GM18858 (cell line): Measurements from ENCODE around the gene PTPRN2.
"Not testable (repeated sequence)": the region's sequence is repeated elsewhere in the genome, so short reads cannot be mapped to it uniquely, and the experiment has no call there.

Experiments used
- ATAC-seq: cut with Tn5 transposase; IDR thresholded peaks from one replicate; pipeline ENCODE4 v1.9.1; 2021; ENCODE audit not compliant: unreplicated experiment

PTPRN2 gene

DNA sequence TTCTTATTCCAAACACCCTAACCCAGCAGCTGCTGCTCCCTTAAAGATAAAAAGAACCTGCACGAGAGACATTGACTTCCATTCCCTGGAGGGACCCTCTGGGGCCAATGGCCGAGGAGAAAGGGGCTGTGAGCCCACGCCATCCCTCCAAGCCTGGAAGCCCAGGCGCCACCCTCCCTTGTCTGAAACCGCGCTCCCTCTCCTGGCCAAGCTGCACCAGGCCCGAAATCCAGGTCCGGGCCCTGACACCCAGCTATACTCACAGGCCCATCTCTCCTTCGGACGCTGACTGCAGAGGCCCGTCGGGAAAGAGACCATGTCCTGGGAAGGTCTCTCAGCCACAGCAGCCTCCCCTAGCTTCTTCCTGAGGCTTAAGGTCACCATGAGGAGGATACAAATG is 196.5 kb downstream of the PTPRN2 start:
- ATAC-seq: no peak

- ATAC-seq: no peak
Observed at GRCh38 chr7:158390460-158390859, 197.2 kb downstream of the PTPRN2 start.

DNA sequence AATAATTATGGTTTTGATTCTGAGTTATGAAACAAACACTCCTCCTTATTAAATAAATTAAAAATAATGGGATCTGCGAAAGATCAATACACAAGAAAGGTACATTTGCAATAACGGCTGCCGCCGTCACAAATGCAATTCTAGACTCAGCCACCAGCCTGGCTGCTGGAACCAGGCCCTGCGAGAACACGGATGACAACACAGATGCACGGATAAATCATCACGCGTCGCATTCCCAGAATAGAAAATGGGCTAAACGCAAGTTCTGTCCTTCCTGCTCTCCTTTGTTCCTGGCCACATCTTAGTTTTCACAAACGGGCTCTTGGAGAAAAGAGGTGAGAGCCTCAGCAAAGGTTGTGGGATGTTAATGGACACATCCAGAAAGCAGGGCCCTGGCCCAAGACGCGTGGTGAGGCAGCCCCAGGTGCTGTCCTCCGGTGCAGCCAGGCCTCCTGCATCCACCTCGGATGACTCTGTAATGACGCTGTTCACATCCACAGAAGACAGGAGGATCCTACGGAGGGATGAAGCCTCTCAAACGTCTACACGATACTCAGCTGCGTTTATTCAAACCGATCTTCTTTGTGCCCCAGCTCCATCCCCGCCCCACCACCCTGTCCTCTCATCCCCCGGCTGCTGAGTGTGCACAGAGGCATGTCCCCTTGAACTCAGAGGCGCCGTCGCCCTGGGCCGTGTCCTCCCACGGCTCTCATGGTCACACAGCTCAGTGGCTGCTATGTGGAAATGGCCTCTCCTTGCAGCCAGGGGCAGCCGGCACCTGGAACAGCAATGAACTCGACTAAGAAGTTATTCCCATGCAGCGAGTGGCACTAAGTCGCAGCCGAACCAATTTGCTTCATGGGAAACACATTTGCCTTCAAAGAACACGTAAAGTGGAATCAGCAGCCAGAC is 197.9 kb downstream of the PTPRN2 start:
- no peak for ATAC-seq

- no peak for ATAC-seq
Observed at GRCh38 chr7:158388928-158389327, 198.7 kb downstream of the PTPRN2 start.

GRCh38 chr7:158388072-158388471 is 199.6 kb downstream of the PTPRN2 start:
- no peak for ATAC-seq

GRCh38 chr7:158387546-158387891 is 200.1 kb downstream of the PTPRN2 start:
- ATAC-seq: no peak

- no peak for ATAC-seq
Observed at GRCh38 chr7:158386866-158387545, 200.6 kb downstream of the PTPRN2 start.

GRCh38 chr7:158386355-158386618 is 201.3 kb downstream of the PTPRN2 start:
- ATAC-seq: no peak

GRCh38 chr7:158385496-158386354 is 201.9 kb downstream of the PTPRN2 start:
- not testable (repeated sequence) for ATAC-seq

DNA sequence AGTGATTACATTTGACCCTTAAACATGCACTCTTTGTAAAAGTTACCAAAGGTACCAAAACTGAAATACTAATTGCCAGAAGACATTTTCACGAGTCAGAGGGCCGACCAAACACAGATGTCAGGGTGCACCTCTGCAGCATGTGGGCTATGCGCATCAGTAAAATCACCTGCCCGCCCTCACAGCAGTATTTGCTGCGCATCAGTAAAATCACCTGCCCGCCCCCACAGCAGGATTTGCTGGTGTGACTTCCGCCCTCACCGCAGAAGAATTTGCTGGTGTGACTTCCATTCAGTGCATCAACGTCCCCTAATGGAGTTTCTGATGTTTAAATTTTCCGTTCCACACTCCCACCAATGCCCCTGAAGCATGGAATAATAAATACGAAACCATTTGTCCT is 202.9 kb downstream of the PTPRN2 start:
- ATAC-seq: no peak

- ATAC-seq: no peak
Observed at GRCh38 chr7:158383665-158384064, 204.0 kb downstream of the PTPRN2 start.

DNA sequence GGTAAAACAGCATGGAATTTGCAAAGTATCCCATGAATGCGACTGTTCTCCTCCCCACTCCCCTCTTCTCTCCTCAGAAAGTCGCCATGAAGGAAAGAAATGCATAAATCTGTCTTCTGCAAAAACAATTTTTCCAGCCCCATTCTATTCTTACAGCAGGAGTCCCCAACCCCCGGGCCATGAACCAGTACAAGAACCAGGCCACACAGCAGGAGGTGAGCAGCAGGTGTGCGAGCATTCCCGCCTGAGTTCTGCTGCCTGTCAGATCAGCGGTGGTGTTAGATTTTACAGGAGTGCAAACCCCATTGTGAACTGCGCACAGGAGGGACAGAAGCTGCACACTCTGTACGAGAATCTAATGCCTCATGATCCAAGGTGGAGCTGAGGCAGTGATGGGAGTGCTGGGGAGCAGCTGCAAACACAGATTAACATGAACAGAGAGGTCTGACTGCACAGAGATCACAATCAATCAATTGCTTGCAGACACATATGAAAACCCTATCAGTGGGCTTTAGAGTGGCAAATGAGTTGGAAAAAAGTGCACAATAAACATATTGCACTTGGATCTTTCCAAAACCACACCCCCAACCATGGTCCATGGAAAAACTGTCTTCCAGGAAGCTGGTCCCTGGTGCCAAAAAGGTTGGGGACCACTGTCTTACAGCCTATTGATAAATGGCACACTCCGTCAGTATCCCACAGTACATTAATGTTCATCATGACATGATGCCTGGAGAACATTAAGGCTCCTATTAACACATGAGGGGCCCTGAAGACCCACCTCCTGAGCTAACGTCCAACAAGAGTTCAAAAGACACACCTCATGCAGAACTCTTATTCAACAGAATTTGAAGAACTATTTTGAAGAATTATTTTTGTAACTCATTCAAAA is 205.0 kb downstream of the PTPRN2 start:
- ATAC-seq: no peak

DNA sequence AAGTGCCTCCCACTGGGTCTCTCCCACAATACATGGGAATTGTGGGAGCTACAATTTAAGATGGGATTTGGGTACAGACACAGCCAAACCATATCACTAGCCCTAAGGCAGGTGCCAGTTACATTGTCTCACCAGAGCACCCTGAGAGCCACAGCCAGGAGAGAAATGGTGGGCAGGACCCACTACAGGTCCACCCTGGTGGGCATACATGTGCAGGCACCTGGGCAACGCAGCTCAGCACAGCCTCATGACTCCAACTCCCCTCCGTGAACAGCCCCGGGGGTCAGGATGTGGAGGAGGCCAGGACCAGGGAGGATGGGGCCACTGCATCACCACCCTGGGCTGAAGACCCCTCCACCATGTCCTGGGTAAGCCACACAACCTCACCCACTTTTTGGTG is 205.7 kb downstream of the PTPRN2 start:
- ATAC-seq: no peak

DNA sequence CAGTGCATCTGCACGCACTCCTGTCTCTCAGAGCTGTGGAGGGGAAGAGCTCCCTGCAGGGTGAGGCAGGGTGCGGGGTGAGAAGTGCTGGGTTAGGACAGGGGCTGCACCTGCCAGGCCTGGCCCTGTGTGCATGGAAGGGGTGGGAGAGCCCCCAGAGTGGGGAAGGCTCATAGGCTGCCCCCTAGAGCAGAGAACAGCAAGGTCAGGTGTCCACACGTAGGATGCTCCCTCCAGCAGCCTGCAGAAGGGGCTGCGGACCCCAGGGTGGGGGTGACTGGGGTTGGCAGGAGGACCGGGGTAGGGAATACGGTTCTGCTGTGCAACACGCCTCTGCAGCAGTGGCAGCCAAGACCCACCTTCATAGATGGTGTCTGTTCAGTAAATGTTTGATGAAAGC is 208.6 kb downstream of the PTPRN2 start:
- ATAC-seq: no peak

GRCh38 chr7:158377800-158378623 is 209.6 kb downstream of the PTPRN2 start:
- no peak for ATAC-seq

DNA sequence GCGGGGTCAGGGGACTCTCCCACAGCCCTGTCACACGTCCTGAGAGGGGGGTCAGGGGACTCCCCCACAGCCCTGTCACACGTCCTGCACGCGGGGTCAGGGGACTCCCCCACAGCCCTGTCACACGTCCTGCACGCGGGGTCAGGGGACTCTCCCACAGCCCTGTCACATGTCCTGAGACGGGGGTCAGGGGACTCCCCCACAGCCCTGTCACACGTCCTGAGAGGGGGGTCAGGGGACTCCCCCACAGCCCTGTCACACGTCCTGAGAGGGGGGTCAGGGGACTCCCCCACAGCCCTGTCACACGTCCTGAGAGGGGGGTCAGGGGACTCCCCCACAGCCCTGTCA is 210.8 kb downstream of the PTPRN2 start:
- not testable (repeated sequence) for ATAC-seq

- not testable (repeated sequence) for ATAC-seq
Observed at GRCh38 chr7:158376146-158376838, 211.3 kb downstream of the PTPRN2 start.

GRCh38 chr7:158375034-158375433 is 212.6 kb downstream of the PTPRN2 start:
- no peak for ATAC-seq

- ATAC-seq: no peak
Observed at GRCh38 chr7:158374586-158374985, 213.0 kb downstream of the PTPRN2 start.
